HEK293 (cell line): Measurements from ENCODE around the gene EMC9.

Source experiments
- FEZF1 ChIP-seq: fragments of 450-650 bp; formaldehyde crosslinking; IDR thresholded peaks from 2 replicates; pipeline ENCODE4 v1.5.1; 2016; ENCODE audit warnings: missing biosample characterization, missing genetic modification characterization
- GLIS2 ChIP-seq: fragments of 450-650 bp; formaldehyde crosslinking; IDR thresholded peaks from 2 replicates; pipeline ENCODE4 v1.5.1; 2016; ENCODE audit warnings: missing biosample characterization, missing genetic modification characterization
- KLF10 ChIP-seq: fragments of 450-650 bp; IDR thresholded peaks from 2 replicates; pipeline ENCODE4 v1.5.1; 2018; ENCODE audit warnings: missing biosample characterization, mild to moderate bottlenecking, missing genetic modification characterization
- KLF8 ChIP-seq: fragments of 450-650 bp; formaldehyde crosslinking; IDR thresholded peaks from 2 replicates; pipeline ENCODE4 v1.5.1; 2016; ENCODE audit warnings: missing biosample characterization, missing genetic modification characterization
- OVOL3 ChIP-seq: fragments of 450-650 bp; formaldehyde crosslinking; IDR thresholded peaks from 2 replicates; pipeline ENCODE4 v1.5.1; 2016; ENCODE audit warnings: missing biosample characterization, missing genetic modification characterization
- SETDB1 ChIP-seq: IDR thresholded peaks from one replicate; pipeline ENCODE4 v1.6.1; 2017; ENCODE audit warnings: mild to moderate bottlenecking, low read length, moderate library complexity, mixed read lengths; ENCODE audit not compliant: insufficient read length
- YY1 ChIP-seq: fragments of 450-650 bp; formaldehyde crosslinking; IDR thresholded peaks from 2 replicates; pipeline ENCODE4 v1.5.1; 2018; ENCODE audit warnings: missing biosample characterization, missing genetic modification characterization
- ZBTB48 ChIP-seq: fragments of 450-650 bp; formaldehyde crosslinking; IDR thresholded peaks from 2 replicates; pipeline ENCODE4 v1.5.1; 2016; ENCODE audit warnings: missing biosample characterization, missing genetic modification characterization
- ZFP69B ChIP-seq: fragments of 450-650 bp; formaldehyde crosslinking; IDR thresholded peaks from 2 replicates; pipeline ENCODE4 v1.5.1; 2016; ENCODE audit warnings: missing biosample characterization, missing genetic modification characterization
- ZNF138 ChIP-seq: fragments of 450-650 bp; formaldehyde crosslinking; IDR thresholded peaks from 2 replicates; pipeline ENCODE4 v1.5.1; 2016; ENCODE audit warnings: missing biosample characterization, missing genetic modification characterization, borderline replicate concordance
- ZNF140 ChIP-seq: fragments of 450-650 bp; formaldehyde crosslinking; IDR thresholded peaks from 2 replicates; pipeline ENCODE4 v1.5.1; 2016; ENCODE audit warnings: missing biosample characterization, missing genetic modification characterization
- ZNF155 ChIP-seq: fragments of 450-650 bp; formaldehyde crosslinking; IDR thresholded peaks from 2 replicates; pipeline ENCODE4 v1.5.1; 2016; ENCODE audit warnings: missing biosample characterization, missing genetic modification characterization
- ZNF24 ChIP-seq: fragments of 450-650 bp; formaldehyde crosslinking; IDR thresholded peaks from 2 replicates; pipeline ENCODE4 v1.5.1; 2016; ENCODE audit warnings: missing biosample characterization, missing genetic modification characterization
- ZNF274 ChIP-seq, 2 experiments: fragments of 200-500 bp in 1 of 2; fragments of 450-650 bp in 1 of 2; sonication (Bioruptor generic) in 1 of 2; formaldehyde crosslinking in 1 of 2; IDR thresholded peaks; 2 replicates each; pipeline versions ENCODE4 v1.5.1 to v1.6.1; 2014 to 2016; ENCODE audit warnings: borderline replicate concordance in 1 of 2, inconsistent platforms in 1 of 2, low read length in 1 of 2, missing biosample characterization in 1 of 2, missing genetic modification characterization in 1 of 2
- ZNF324 ChIP-seq: fragments of 450-650 bp; formaldehyde crosslinking; IDR thresholded peaks from 2 replicates; pipeline ENCODE4 v1.5.1; 2016; ENCODE audit warnings: missing biosample characterization, missing genetic modification characterization
- ZNF366 ChIP-seq: fragments of 450-650 bp; formaldehyde crosslinking; conservative IDR thresholded peaks from 2 replicates; pipeline ENCODE4 v1.5.1; 2016; ENCODE audit warnings: missing biosample characterization, missing genetic modification characterization
- ZNF394 ChIP-seq: fragments of 450-650 bp; formaldehyde crosslinking; IDR thresholded peaks from 2 replicates; pipeline ENCODE4 v1.5.1; 2016; ENCODE audit warnings: missing biosample characterization, missing genetic modification characterization, mild to moderate bottlenecking, moderate library complexity, borderline replicate concordance
- ZNF416 ChIP-seq: fragments of 450-650 bp; formaldehyde crosslinking; IDR thresholded peaks from 2 replicates; pipeline ENCODE4 v1.5.1; 2016; ENCODE audit warnings: missing biosample characterization, missing genetic modification characterization
- ZNF521 ChIP-seq: fragments of 450-650 bp; formaldehyde crosslinking; IDR thresholded peaks from 2 replicates; pipeline ENCODE4 v1.5.1; 2017; ENCODE audit warnings: missing biosample characterization, mild to moderate bottlenecking, missing genetic modification characterization
- ZNF530 ChIP-seq: fragments of 450-650 bp; formaldehyde crosslinking; IDR thresholded peaks from 2 replicates; pipeline ENCODE4 v1.5.1; 2016; ENCODE audit warnings: low read depth, missing biosample characterization, missing genetic modification characterization
- ZNF548 ChIP-seq: fragments of 450-650 bp; formaldehyde crosslinking; IDR thresholded peaks from 2 replicates; pipeline ENCODE4 v1.5.1; 2016; ENCODE audit warnings: missing biosample characterization, missing genetic modification characterization
- ZNF549 ChIP-seq: fragments of 450-650 bp; IDR thresholded peaks from 2 replicates; pipeline ENCODE4 v1.5.1; 2018; ENCODE audit warnings: missing biosample characterization, missing genetic modification characterization, mild to moderate bottlenecking, inconsistent platforms, moderate library complexity
- ZNF571 ChIP-seq: fragments of 450-650 bp; formaldehyde crosslinking; IDR thresholded peaks from 2 replicates; pipeline ENCODE4 v1.5.0; 2017; ENCODE audit warnings: missing biosample characterization, missing genetic modification characterization
- ZNF600 ChIP-seq: fragments of 450-650 bp; formaldehyde crosslinking; IDR thresholded peaks from 2 replicates; pipeline ENCODE4 v1.5.1; 2016; ENCODE audit warnings: missing biosample characterization, missing genetic modification characterization
- ZNF624 ChIP-seq: fragments of 450-650 bp; formaldehyde crosslinking; IDR thresholded peaks from 2 replicates; pipeline ENCODE4 v1.5.1; 2017; ENCODE audit warnings: missing biosample characterization, missing genetic modification characterization
- ZNF654 ChIP-seq: fragments of 450-650 bp; formaldehyde crosslinking; IDR thresholded peaks from 2 replicates; pipeline ENCODE4 v1.5.1; 2016; ENCODE audit warnings: low read depth, missing biosample characterization, missing genetic modification characterization
- ZNF658 ChIP-seq: fragments of 450-650 bp; formaldehyde crosslinking; IDR thresholded peaks from 2 replicates; pipeline ENCODE4; 2016; ENCODE audit warnings: missing biosample characterization, missing genetic modification characterization
- ZNF664 ChIP-seq: fragments of 450-650 bp; formaldehyde crosslinking; IDR thresholded peaks from 2 replicates; pipeline ENCODE4 v1.5.1; 2016; ENCODE audit warnings: missing biosample characterization, missing genetic modification characterization
- ZNF707 ChIP-seq: fragments of 450-650 bp; formaldehyde crosslinking; IDR thresholded peaks from 2 replicates; pipeline ENCODE4 v1.5.1; 2016; ENCODE audit warnings: missing biosample characterization, missing genetic modification characterization
- ZNF76 ChIP-seq: fragments of 450-650 bp; formaldehyde crosslinking; IDR thresholded peaks from 2 replicates; pipeline ENCODE4; 2016; ENCODE audit warnings: low read depth, missing biosample characterization, missing genetic modification characterization, borderline replicate concordance
- ZNF837 ChIP-seq: fragments of 450-650 bp; formaldehyde crosslinking; IDR thresholded peaks from 2 replicates; pipeline ENCODE4 v1.5.1; 2016; ENCODE audit warnings: missing biosample characterization, missing genetic modification characterization
- TF ChIP-seq, protein P1 (sequence below): fragments of 450-650 bp; formaldehyde crosslinking; IDR thresholded peaks from 2 replicates; pipeline ENCODE4 v1.5.1; 2016; ENCODE audit warnings: missing biosample characterization, missing genetic modification characterization
- TF ChIP-seq, protein P2 (sequence below): sonication (generic); formaldehyde crosslinking; IDR thresholded peaks from 2 replicates; pipeline ENCODE4 v1.8.1; 2022; ENCODE audit warnings: mild to moderate bottlenecking, moderate library complexity, missing genetic modification reagents
- TF ChIP-seq, protein P3 (sequence below): fragments of 450-650 bp; formaldehyde crosslinking; IDR thresholded peaks from 2 replicates; pipeline ENCODE4 v1.5.1; 2016; ENCODE audit warnings: missing biosample characterization, missing genetic modification characterization, low read depth
- TF ChIP-seq, protein P4 (sequence below): fragments of 450-650 bp; formaldehyde crosslinking; IDR thresholded peaks from 2 replicates; pipeline ENCODE4 v1.5.1; 2016; ENCODE audit warnings: missing biosample characterization, missing genetic modification characterization

Gene EMC9

GRCh38 chr14:24146978-24147760 is 5.8 kb upstream of the EMC9 start, which contains the start of gene RNF31 (continued):
- TF ChIP-seq GLIS2 (tag by site-specific recombination) (no peak; the same call in 1 of the 2 replicates), ZNF530 (tag by site-specific recombination) (no peak), ZNF155 (tag by site-specific recombination) (no peak), ZNF138 (tag by site-specific recombination) (no peak), ZNF549 (no peak), KLF8 (tag by site-specific recombination) (peak; percentile 69; the same call in 1 of the 2 replicates), ZNF571 (tag by site-specific recombination) (no peak), ZBTB48 (tag by site-specific recombination) (no peak), YY1 (tag by site-specific recombination) (no peak), FEZF1 (tag by site-specific recombination) (no peak), ZNF837 (tag by site-specific recombination) (no peak), ZNF140 (tag by site-specific recombination) (no peak), ZNF600 (tag by site-specific recombination) (no peak), ZNF664 (tag by site-specific recombination) (no peak), ZNF624 (tag by site-specific recombination) (no peak), ZNF24 (tag by site-specific recombination) (no peak), OVOL3 (tag by site-specific recombination) (no peak), ZNF548 (tag by site-specific recombination) (no peak), SETDB1 (no peak), ZNF76 (tag by site-specific recombination) (no peak), ZNF324 (tag by site-specific recombination) (no peak), ZNF394 (tag by site-specific recombination) (no peak), ZNF366 (tag by site-specific recombination) (0 out of 2 replicates have a peak, but pooled peaks have one; percentile 28), ZNF521 (tag by site-specific recombination) (no peak), ZNF654 (tag by site-specific recombination) (no peak), ZFP69B (peak; percentile 10; the same call in 1 of the 2 replicates), ZNF416 (no peak), ZNF274 (IDR thresholded peaks at IDR 0.05; ENCODE audit: low read length) (no peak), ZNF274 (tag by site-specific recombination; IDR thresholded peaks at IDR 0.05; ENCODE audit: borderline replicate concordance) (no peak), ZNF658 (tag by site-specific recombination) (no peak), KLF10 (peak; percentile 93), ZNF707 (no peak)
- TF ChIP-seq, protein P1, sequence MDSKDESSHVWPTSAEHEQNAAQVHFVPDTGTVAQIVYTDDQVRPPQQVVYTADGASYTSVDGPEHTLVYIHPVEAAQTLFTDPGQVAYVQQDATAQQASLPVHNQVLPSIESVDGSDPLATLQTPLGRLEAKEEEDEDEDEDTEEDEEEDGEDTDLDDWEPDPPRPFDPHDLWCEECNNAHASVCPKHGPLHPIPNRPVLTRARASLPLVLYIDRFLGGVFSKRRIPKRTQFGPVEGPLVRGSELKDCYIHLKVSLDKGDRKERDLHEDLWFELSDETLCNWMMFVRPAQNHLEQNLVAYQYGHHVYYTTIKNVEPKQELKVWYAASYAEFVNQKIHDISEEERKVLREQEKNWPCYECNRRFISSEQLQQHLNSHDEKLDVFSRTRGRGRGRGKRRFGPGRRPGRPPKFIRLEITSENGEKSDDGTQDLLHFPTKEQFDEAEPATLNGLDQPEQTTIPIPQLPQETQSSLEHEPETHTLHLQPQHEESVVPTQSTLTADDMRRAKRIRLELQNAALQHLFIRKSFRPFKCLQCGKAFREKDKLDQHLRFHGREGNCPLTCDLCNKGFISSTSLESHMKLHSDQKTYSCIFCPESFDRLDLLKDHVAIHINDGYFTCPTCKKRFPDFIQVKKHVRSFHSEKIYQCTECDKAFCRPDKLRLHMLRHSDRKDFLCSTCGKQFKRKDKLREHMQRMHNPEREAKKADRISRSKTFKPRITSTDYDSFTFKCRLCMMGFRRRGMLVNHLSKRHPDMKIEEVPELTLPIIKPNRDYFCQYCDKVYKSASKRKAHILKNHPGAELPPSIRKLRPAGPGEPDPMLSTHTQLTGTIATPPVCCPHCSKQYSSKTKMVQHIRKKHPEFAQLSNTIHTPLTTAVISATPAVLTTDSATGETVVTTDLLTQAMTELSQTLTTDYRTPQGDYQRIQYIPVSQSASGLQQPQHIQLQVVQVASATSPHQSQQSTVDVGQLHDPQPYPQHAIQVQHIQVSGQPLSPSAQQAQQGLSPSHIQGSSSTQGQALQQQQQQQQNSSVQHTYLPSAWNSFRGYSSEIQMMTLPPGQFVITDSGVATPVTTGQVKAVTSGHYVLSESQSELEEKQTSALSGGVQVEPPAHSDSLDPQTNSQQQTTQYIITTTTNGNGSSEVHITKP (tag by site-specific recombination) = peak; percentile 77
- TF ChIP-seq, protein P2, sequence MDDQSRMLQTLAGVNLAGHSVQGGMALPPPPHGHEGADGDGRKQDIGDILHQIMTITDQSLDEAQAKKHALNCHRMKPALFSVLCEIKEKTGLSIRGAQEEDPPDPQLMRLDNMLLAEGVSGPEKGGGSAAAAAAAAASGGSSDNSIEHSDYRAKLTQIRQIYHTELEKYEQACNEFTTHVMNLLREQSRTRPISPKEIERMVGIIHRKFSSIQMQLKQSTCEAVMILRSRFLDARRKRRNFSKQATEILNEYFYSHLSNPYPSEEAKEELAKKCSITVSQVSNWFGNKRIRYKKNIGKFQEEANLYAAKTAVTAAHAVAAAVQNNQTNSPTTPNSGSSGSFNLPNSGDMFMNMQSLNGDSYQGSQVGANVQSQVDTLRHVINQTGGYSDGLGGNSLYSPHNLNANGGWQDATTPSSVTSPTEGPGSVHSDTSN (CRISPR knock-in tag) = no peak
- TF ChIP-seq, protein P3, sequence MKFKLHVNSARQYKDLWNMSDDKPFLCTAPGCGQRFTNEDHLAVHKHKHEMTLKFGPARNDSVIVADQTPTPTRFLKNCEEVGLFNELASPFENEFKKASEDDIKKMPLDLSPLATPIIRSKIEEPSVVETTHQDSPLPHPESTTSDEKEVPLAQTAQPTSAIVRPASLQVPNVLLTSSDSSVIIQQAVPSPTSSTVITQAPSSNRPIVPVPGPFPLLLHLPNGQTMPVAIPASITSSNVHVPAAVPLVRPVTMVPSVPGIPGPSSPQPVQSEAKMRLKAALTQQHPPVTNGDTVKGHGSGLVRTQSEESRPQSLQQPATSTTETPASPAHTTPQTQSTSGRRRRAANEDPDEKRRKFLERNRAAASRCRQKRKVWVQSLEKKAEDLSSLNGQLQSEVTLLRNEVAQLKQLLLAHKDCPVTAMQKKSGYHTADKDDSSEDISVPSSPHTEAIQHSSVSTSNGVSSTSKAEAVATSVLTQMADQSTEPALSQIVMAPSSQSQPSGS = no peak
- TF ChIP-seq, protein P4, sequence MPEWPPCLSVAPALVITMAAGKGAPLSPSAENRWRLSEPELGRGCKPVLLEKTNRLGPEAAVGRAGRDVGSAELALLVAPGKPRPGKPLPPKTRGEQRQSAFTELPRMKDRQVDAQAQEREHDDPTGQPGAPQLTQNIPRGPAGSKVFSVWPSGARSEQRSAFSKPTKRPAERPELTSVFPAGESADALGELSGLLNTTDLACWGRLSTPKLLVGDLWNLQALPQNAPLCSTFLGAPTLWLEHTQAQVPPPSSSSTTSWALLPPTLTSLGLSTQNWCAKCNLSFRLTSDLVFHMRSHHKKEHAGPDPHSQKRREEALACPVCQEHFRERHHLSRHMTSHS (tag by site-specific recombination) = no peak
